Superior temporal gyrus (tissue), 1 donor: ENCODE measurements around the gene SEMA3C.

Source experiments
- DNase-seq: peaks from one replicate; pipeline ENCODE4 v3.0.0-alpha.2; 2016; ENCODE audit errors: extremely low spot score

SEMA3C gene

DNA sequence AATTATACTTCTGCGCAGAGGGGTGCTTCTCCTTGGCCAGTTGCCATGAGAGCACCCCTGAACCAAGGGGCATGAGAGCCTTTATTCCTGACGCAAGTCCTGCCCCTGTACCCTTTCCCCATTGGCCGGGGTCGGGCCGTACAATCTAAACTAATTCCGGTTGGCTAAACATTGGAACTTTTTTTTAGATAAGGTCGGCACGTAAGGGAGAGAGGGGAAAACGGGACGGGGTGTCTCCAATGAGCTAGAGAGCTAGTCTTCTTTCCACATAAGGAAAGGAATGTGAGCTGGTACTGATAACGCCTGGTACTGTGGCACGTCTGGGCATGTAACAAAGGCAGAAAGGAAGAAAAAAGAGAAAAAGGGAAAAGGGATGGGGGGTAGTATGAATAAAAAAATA, 183.5 kb downstream of the SEMA3C start:
- DNase-seq: no peak

DNA sequence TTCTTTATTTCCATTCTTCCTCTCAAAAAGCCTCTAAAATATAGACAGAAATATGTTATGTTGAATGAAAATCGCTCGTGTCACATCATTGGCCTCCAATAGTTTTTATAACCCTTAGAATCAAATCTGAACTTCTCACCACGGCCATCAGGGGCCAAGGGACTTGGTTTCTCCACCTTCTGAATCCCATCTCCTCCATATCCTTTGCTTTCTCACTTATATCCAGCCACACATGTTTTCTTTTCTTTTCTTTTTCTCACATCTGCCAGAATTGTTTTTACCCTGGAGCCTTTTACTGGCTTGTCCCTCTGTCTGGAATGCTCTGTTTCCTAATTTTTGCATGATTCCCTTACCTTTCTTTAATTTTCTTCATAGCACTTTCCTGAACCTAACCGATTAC, 184.8 kb downstream of the SEMA3C start:
- DNase-seq: no peak

DNA sequence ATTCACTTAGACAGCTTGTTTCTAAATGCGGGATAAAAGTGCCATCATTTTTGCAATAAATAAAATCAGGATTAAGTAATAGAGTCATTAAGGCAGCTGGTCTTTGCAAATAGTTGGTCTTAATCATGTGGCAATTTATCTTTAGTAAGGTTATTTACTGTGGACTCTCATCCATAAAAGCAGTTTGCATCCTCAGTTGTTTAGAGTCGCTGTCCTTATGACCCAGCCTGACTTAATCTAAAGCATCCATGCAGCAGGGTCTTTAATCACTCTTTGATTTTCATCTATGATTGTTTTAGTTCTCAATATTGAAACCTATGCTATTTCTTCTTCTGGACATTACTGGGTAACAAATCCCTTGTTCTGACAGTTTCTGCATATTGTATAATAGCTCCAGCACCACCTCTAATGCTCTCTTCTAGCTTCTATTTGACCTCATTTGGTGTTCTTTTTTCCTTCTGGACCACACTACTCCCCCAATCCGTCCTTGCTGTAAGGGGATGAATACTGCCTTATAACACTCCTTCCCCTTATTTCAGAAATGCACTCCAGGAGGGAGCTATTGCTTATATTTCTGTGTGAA, 185.4 kb downstream of the SEMA3C start:
- DNase-seq: no peak

DNA sequence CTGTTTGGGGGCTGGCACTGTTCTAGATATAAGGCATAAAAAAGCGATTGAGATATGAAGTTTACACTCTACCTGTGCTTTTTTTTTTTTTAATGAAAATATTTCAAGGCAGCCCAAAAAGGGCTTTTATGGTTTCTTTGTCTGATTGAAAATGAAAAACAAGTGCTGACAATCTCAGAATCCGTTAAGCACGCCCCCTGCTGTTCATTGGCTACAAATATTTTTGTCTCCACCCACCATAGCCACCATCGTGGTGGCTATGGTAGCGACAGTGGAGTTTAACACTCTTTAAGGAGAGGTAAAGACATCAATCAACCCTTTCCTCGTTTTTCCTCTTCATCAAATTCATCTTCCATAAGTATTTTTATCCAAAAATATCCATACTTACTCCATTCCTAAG, 186.2 kb downstream of the SEMA3C start:
- no peak for DNase-seq

DNA sequence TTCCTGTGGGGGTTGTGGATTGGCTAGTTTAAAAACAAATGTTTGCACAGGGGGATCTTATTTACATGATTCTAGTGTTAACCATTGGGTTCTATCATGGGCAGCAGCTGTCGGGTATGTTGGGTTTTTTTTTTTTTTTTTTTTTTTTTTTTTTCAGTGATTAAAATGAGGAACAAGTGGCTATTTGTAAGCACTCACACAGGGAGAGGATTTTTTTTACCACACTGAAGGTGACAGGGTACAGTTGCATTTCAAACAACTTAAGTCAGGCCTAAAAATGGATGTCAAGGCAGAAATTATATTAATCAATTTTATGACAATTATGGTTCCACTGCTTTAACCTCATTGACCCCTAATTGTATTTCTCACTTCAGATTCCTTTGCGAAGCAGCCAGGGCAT, 187.6 kb downstream of the SEMA3C start:
- no peak for DNase-seq

DNA sequence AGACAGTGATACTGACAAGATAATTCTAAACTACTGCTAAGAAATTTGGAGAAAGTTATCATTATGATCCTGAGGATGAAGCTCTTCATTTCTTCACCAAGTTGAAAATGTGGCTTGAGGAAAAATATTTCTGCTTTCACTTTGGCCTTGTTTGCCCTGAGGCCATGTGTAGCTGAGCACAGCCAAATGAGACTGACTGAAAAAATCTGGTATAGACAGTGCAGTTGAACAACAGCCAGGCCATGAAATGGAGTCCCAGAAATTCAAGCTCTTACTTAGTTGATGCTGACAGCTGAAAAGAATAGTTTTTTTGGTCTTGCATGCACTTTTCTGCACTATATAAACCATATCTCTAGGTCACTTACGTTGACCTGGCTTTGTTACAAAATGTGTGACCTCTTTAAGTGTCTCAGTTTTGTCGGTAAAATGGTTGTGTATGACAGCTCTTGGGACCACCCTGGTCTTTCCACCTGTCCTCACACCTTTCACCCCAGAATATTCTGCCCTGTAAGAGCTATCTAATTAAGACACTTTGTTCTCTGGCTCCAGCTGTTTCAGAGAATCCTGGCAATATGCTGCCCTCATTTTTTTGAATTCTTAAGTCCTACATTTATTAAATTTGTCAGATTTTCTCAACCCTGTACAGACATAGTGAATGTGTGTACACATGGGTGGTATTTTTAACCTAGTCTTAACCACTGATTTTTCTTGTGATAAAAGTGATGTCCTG, 189.1 kb downstream of the SEMA3C start:
- DNase-seq: no peak

DNA sequence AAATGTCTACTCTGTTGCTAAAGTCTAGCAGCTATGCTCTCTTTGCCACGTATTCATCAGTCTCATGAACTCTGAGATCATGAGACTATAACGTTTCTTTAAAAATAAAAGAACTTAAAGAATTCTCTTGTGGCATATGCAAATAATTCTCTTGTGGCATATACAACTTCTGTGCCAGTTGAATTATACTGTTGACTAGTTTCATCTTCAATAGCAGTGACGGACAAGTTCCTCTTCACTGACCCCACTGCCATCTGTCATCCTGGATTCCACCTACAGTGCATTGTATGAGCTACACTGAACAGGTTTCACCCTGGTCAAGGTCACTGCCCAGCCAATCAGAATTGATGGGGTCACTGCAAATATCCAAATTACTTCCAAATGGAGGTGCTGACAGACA, 192.2 kb downstream of the SEMA3C start:
- no peak for DNase-seq

DNA sequence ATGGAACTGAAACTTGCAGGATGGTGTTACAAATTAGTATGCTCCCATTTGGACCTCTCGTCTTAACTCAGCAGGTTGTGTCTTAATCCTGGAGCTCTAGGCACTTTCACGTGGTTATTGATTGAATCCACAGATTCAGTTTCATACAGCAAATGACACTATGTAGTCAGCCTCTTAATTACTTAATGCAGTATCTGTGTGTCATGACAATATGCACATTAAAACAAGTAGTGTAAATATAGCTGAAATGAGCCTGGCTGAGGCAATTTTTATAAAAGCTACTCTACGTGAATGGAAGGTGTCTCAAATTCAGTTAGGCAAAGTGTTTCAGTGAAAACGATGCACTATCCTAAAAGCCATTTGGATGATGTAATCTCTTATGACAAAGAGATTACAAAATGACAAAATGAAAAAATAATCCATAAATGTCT, 193.7 kb downstream of the SEMA3C start:
- DNase-seq: no peak

DNA sequence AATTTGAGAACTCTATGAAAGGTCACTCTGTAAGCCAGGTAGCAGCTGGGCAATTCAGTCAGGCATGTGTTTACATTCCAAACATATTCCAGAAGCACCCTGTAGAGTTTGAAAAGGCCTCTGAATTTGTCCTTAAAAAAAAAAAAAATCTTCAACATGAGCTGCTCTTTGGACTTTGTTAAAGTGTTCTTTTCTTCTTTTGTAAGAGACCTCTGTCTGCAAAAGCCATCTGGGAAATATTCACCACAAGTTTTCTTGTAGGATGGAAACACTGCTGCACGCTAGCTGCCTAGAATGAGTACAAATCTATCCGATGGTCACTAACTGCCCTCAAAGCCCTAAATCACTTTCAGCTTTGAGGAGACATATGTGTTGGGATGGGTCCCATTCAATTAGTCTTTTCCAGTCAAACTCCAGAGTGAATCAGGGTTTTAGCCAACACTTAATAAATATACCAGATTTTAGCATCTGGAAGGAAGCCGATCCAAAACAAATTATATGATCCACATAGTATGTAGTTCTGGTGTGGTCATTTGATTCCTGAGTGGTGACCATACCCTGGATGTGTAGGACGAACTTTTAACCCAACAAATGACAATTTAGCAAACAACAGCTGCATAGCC, 194.5 kb downstream of the SEMA3C start:
- DNase-seq: no peak

DNA sequence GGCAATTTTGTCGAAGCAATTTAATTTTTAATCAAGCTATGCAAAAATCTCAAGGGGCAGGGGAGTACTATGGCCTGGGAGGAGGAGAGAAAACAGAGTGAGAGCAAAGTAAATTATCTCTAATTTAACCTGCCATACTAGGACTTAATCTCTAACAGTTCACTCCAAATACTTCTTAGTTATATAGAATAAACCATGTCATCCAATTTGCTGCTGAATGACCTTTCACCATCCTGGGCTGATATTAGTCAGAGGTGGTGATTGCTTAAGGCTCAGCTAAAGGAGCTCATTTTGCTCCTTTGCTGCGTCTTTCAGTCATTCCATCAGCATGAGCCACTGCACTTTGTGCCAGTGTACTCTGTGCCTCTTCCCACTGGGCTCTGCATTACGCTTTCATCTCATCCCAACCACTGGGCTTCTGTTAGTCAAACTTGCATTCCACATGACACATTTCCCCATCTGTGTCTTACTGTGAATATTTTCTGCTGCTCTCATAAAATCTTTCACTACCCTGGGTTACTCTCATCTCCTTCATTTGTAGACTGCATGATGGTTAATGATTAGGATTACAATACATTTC, 196.1 kb downstream of the SEMA3C start:
- no peak for DNase-seq

DNA sequence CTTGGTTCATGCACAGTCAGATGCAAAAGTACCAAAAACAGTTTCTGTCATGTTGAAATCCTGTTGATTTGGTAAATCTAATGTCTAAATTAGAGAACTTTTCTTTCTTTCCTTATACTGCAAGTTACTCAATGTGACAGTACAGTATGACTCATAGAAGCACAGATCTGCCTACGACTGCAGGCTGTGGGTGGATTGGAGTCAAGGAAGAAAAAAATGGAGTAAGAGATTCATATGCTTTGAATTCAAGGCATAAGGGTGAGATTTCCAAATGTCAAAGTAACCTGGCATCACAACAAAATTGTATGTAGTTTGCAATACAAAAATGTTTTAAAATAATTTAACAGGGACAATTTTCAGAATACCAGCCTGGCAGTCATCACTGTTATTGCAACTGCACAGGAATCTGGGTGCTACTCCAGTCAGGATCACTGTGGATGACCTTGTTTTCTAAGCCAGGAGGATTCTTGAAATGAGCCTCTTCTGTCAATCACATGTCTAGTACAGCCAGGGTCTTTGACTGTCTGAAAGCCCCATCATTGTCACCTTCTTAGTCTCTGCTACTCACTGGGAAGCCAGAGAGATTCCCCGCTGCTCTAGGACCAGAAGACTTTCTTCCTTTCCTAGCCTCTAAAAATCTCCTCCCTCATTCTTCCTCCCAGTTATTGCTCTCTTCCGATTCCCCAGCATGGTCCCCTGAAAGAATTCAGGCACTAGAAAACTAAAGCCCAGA, 196.8 kb downstream of the SEMA3C start:
- DNase-seq: peak; percentile 68

DNA sequence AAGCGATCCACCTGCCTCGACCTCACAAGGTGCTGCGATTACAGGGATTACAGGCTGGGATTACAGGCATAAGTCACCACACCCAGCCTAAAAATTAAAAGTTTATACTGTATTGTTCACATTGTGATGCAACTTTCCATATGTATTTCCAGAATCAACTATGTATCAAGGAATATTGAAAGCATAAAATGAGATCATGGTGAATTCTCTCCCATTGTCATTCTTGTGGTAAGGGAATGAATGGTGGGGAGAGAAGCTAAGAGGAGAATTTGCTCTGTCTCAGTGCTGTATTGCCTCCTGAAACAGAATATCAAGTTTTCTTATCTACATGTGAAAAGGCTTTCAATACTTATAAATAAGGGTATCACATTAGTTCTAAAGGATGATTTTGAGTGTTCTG, 198.7 kb downstream of the SEMA3C start:
- no peak for DNase-seq

DNA sequence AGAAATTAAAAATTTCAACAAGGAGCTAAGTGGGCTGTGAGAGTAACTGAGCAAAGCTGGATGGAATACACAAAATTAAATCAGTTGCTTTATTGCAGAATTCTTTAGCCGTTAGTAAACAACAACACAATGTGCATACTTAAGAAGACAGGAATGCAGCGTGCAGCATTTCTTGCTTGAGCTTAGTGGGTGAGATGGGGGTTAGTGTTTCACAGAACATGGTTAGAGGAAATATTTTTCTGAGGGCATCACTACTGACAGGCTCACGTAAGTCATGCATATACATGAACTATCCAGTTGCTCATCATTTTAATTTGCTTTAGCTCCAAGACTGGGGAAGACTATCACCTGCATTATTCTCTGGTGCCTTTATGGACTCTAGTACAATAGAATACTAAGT, 199.6 kb downstream of the SEMA3C start:
- DNase-seq: no peak

DNA sequence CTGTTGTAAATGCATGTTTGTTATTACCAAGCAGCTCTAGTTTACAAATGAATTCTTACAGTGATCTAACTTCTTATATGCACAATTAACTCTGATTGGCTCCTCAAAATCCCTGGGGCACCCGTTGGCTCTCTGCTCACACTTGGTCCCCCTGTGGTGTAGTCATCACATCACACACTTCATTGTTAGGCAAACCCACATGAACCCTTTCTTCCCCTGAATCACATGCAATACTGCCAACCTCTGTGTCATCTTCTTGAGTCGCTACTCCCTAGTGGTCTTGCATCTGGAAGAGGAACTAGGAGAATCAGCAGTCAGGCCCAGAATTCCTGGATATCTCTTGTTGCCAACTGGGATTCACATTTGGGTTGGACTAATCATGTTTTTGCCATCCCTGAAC, 207.3 kb downstream of the SEMA3C start:
- no peak for DNase-seq

DNA sequence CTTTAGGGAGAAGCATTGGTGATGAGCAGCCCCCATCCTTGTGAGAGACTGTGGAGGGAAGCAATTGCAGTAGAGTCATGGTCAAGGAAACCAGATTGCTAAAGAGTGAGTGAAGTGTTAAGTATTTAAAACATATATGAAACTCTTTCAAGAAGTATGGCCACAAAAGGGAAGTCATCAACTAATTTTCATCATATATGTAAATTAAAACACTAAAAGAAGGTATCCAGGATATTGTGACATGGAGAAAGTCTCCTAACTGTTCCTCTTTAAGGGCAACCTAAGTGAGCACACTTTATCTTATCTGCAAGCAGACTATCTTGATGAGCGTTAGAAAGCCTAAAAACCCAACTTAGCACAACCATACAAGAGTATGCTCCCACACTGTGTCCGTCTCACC, 210.7 kb downstream of the SEMA3C start:
- DNase-seq: no peak

DNA sequence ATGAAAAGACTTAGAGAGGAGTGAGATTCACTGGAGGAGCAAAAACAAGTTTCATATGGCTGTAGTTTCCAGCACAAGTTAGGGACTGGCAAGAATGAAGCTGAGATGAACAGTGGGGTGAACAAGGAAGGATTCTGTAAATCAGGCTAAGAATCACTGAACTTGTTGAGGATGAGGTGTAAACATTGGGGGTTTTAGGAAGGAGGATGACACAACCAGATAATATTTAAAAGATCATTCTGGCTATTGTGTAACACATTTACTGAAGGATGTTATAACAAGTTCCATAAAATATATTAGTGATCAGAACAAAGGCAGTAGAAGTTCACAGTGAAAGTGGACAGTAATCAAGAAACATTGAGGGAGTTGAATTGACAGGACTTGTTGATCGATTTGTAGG, 211.5 kb downstream of the SEMA3C start:
- no peak for DNase-seq

DNA sequence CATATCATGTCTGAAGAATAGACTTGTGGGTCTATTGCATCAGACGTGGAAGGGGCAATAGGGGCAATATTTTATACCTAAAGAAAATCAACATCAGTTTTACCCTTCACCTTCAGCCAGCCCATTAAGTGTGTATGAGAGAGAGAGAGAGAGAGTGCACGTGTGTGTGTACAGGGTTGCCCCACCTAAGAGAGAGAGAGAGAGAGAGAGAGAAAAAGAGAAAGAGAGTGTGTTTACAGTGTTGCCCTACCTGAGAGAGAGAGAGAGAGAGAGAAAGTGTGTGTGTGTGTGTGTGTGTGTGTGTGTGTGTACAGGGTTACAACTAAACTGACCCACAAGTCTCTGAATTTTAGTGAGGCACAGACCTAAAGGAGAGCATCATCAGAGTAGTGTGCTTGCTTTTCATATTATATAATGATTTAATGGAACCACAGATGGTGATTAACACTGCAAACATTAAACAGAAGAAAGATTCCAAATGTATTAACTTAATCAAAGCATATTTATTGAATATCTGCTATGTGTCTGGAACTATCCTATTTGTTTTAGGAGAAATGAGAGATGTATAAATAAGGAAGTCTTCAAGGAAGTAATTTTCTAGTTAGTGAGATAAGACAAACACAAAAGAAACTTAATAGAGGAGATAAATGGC, 213.6 kb downstream of the SEMA3C start:
- no peak for DNase-seq

DNA sequence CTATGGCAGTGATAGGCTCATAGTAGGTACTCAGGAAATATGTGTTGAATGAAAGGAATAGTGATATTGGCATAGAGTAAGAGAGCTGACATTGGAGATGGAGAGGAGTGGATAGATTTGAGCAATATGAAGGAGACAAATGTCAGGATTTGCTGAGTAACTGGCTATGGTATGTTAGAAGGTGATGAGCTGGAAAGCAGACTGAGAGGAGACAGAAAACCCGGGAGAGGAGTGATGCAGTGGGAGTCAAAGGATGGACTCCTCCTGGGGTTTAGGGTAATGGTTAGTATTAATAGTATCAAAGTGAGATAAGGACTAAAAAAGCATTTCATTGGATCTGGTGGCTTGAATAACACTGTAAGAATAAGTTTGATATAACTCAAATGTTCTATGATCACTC, 215.6 kb downstream of the SEMA3C start:
- no peak for DNase-seq

DNA sequence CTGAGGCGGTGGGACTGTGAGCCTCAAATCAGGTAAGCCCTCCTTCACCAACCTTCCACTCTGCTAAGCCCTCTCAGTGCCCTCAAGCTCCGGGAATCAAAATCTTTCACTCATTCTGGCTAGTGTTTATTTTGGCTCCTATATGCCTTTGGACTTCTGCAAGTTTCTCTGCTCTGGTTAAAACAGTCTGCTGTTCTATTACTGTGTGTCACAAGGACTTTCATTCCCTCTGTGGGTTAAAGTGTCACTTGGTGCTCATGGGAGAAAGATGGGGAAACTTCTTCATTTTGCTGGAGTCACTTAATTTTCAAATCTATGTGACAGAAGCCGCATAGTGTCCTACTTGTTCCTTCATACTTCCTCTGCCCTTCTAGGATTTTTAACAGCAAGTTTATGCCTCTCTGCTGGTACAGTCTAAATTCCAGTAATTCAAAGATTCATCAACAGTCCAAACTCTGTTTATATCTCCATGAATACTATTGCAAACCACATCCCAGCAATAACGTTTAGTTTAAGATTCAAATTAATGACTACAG, 219.1 kb downstream of the SEMA3C start:
- no peak for DNase-seq

DNA sequence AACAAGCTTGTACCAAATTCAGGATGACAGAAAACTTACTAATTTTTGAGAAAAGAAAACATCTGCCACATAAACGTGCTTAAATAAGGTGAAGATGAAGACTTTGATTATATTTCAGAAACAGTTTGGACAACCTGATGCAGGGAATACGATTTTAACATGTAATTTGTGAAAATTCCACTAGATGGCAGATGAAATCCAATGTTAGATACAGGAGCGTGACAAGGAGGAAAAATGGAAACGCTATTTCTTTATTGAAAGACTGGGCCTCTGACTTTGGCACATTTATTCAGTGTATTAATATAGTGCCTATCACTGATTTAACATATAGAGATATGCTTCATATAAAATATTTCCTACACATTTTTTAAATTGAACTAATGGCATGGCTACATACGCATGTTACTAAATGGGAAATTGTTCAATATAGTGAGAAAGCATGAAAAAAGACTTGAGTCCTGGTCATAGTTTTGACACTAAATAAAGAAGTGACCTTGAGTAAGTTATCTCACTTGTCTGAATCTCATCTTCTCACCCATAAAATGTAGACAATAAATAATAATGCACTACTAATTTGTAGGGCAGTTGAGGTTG, 219.7 kb downstream of the SEMA3C start:
- peak; percentile 92 for DNase-seq
